Naive thymus-derived CD8-positive, alpha-beta T cell (primary cell): ENCODE data around the gene OTOG. TPM values are rescaled to one million over a fixed set of nuclear protein-coding genes. Genes with fewer than 3 reads are reported as not detected.
A peak's percentile ranks its signal among the peaks of the same experiment; 100 is the strongest.
"Not testable (repeated sequence)": the region's sequence is repeated elsewhere in the genome, so short reads cannot be mapped to it uniquely, and the experiment has no call there.

Source experiments
- ATAC-seq, 2 donors: fragments of 150-1000 bp; cut with Tn5 transposase in 1 of 2; sonication (Bioruptor Pico), chemical (Tn5 transposase) in 1 of 2; 1 replicate in 1 of 2; 2 replicates in 1 of 2; pipeline ENCODE4 v1.10.0; 2021; ENCODE audit warnings: mild to moderate bottlenecking in 2 of 2, moderate library complexity in 2 of 2
- POLR2A ChIA-PET: fragments of 350-600 bp; sonication (Branson Sonifier 250); formaldehyde crosslinking; loops from one replicate; lab custom pipeline; 2021; ENCODE audit warnings: antibody characterized with exemption; lab: Charles Lee
- DNase-seq, 10 donors: peaks; one replicate each; pipeline versions ENCODE4 v3.0.0 to v3.0.0-alpha.2; 2020 to 2022
- H3K27ac Mint-ChIP-seq, 10 donors: one replicate each; pipeline ENCODE4 v1.8.0; 2020 to 2022; ENCODE audit warnings: mild to moderate bottlenecking in 10 of 10, mixed read lengths in 10 of 10, moderate library complexity in 4 of 10, inconsistent platforms in 1 of 10
- H3K27me3 Mint-ChIP-seq, 5 donors: one replicate each; pipeline ENCODE4 v1.8.0; 2021 to 2022; ENCODE audit warnings: mixed read lengths in 5 of 5
- H3K36me3 Mint-ChIP-seq, 3 donors: one replicate each; pipeline ENCODE4 v1.8.0; 2020 to 2022; ENCODE audit warnings: mixed read lengths in 3 of 3, mild to moderate bottlenecking in 2 of 3, inconsistent platforms in 1 of 3
- H3K4me1 Mint-ChIP-seq, 4 donors: one replicate each; pipeline ENCODE4 v1.8.0; 2021 to 2022; ENCODE audit warnings: mixed read lengths in 4 of 4
- H3K4me3 Mint-ChIP-seq, 10 donors: one replicate each; pipeline ENCODE4 v1.8.0; 2020 to 2022; ENCODE audit warnings: mild to moderate bottlenecking in 10 of 10, mixed read lengths in 10 of 10, moderate library complexity in 6 of 10, inconsistent platforms in 1 of 10
- H3K9me3 Mint-ChIP-seq, 9 donors: one replicate each; pipeline ENCODE4 v1.8.0; 2020 to 2022; ENCODE audit warnings: mixed read lengths in 9 of 9, mild to moderate bottlenecking in 3 of 9, inconsistent platforms in 1 of 9, moderate library complexity in 1 of 9
- polyA plus RNA-seq, 3 donors: library from polyadenylated mRNA; unstranded; fragments of 300-500 nt; fragmentation: Illumina TruSeq; gene quantifications; one replicate each; pipeline ENCODE4 v1.2.3, GENCODE V29; 2021
- total RNA-seq, 8 experiments: library from RNA in 2 of 8; stranded (reverse) in 2 of 8; gene quantifications; one replicate each; pipeline ENCODE4 v1.2.3 and lab custom pipeline; 2021 to 2026

Gene OTOG
- total and polyA plus RNA-seq, 5 experiments from 2014 or later, result not detected

- Mint-ChIP-seq H3K4me3 (no peak overlapping the region), H3K9me3 (no peaks in the 10 kb centered on the region), H3K4me1 (no peaks in the 10 kb centered on the region), H3K27ac (no peak overlapping the region), H3K36me3 (no peaks in the 10 kb centered on the region), H3K27me3 (peaks cover 0 to 27% (median 11%) of the 10 kb centered on the region in 5 donors)
- no peak for ATAC-seq
- POLR2A ChIA-PET, result no interaction called here
- no peak for DNase-seq
These were observed 60.8 kb downstream of the OTOG start for GRCh38 chr11:17607591-17608570.

GRCh38 chr11:17608821-17609220, 61.8 kb downstream of the OTOG start:
- no peak for ATAC-seq
- DNase-seq, result no peak
- Mint-ChIP-seq H3K36me3 (no peaks in the 10 kb centered on the region), H3K27me3 (peaks cover 0 to 29% (median 13%) of the 10 kb centered on the region in 5 donors), H3K4me3 (no peak overlapping the region), H3K4me1 (no peaks in the 10 kb centered on the region), H3K9me3 (no peaks in the 10 kb centered on the region), H3K27ac (no peak overlapping the region)
- POLR2A ChIA-PET, result no interaction called here

GRCh38 chr11:17609291-17610084, 62.4 kb downstream of the OTOG start:
- Mint-ChIP-seq H3K27ac (no peak overlapping the region), H3K4me1 (no peaks in the 10 kb centered on the region), H3K27me3 (peaks cover 0 to 34% (median 15%) of the 10 kb centered on the region in 5 donors), H3K36me3 (no peaks in the 10 kb centered on the region), H3K4me3 (no peak overlapping the region), H3K9me3 (no peaks in the 10 kb centered on the region)
- POLR2A ChIA-PET, result no interaction called here
- no peak for DNase-seq
- ATAC-seq, result no peak

GRCh38 chr11:17610085-17610894, 63.2 kb downstream of the OTOG start:
- no peaks in the 10 kb centered on the region for H3K4me1 Mint-ChIP-seq
- H3K9me3 Mint-ChIP-seq, result no peaks in the 10 kb centered on the region
- no peak overlapping the region for H3K4me3 Mint-ChIP-seq
- DNase-seq (no peak), ATAC-seq (no peak)
- H3K27me3 Mint-ChIP-seq, result peaks cover 0 to 39% (median 15%) of the 10 kb centered on the region in 5 donors
- no peaks in the 10 kb centered on the region for H3K36me3 Mint-ChIP-seq
- H3K27ac Mint-ChIP-seq, result no peak overlapping the region
- POLR2A ChIA-PET, result no interaction called here

GRCh38 chr11:17611049-17611448, 64.0 kb downstream of the OTOG start:
- Mint-ChIP-seq H3K36me3 (no peaks in the 10 kb centered on the region), H3K4me1 (no peaks in the 10 kb centered on the region), H3K9me3 (no peaks in the 10 kb centered on the region), H3K27ac (no peak overlapping the region), H3K27me3 (peaks cover 0 to 39% (median 14%) of the 10 kb centered on the region in 5 donors), H3K4me3 (no peak overlapping the region)
- no peak for DNase-seq
- POLR2A ChIA-PET, result no interaction called here
- ATAC-seq, result no peak

GRCh38 chr11:17611503-17612220, 64.6 kb downstream of the OTOG start:
- H3K4me1 Mint-ChIP-seq, result no peaks in the 10 kb centered on the region
- POLR2A ChIA-PET, result no interaction called here
- no peaks in the 10 kb centered on the region for H3K36me3 Mint-ChIP-seq
- no peak overlapping the region for H3K27ac Mint-ChIP-seq
- no peaks in the 10 kb centered on the region for H3K9me3 Mint-ChIP-seq
- H3K4me3 Mint-ChIP-seq, result no peak overlapping the region
- ATAC-seq (no peak), DNase-seq (no peak)
- peaks cover 0 to 39% (median 14%) of the 10 kb centered on the region in 5 donors for H3K27me3 Mint-ChIP-seq

GRCh38 chr11:17612221-17613188, 65.4 kb downstream of the OTOG start:
- Mint-ChIP-seq H3K27me3 (peaks cover 0 to 39% (median 14%) of the 10 kb centered on the region in 5 donors), H3K36me3 (no peaks in the 10 kb centered on the region), H3K9me3 (no peaks in the 10 kb centered on the region), H3K27ac (no peak overlapping the region), H3K4me3 (no peak overlapping the region), H3K4me1 (no peaks in the 10 kb centered on the region)
- DNase-seq, result no peak
- no peak for ATAC-seq
- POLR2A ChIA-PET, result no interaction called here

- H3K27ac Mint-ChIP-seq, result no peak overlapping the region
- H3K36me3 Mint-ChIP-seq, result no peaks in the 10 kb centered on the region
- no peak overlapping the region for H3K4me3 Mint-ChIP-seq
- H3K27me3 Mint-ChIP-seq, result peaks cover 0 to 39% (median 17%) of the 10 kb centered on the region in 5 donors
- ATAC-seq (no peak), DNase-seq (no peak)
- H3K4me1 Mint-ChIP-seq, result no peaks in the 10 kb centered on the region
- POLR2A ChIA-PET, result no interaction called here
- no peaks in the 10 kb centered on the region for H3K9me3 Mint-ChIP-seq
These were observed 66.4 kb downstream of the OTOG start for GRCh38 chr11:17613428-17613962.

- no peak for DNase-seq
- peaks cover 0 to 39% (median 17%) of the 10 kb centered on the region in 5 donors for H3K27me3 Mint-ChIP-seq
- no peaks in the 10 kb centered on the region for H3K36me3 Mint-ChIP-seq
- ATAC-seq, result no peak
- H3K9me3 Mint-ChIP-seq, result peaks cover 0 to 1% (median 0%) of the 10 kb centered on the region in 9 donors
- H3K4me1 Mint-ChIP-seq, result no peaks in the 10 kb centered on the region
- POLR2A ChIA-PET, result no interaction called here
- H3K4me3 Mint-ChIP-seq, result no peak overlapping the region
- H3K27ac Mint-ChIP-seq, result no peak overlapping the region
These were observed 66.9 kb downstream of the OTOG start for GRCh38 chr11:17613983-17614382.

- not testable (repeated sequence) for H3K27ac Mint-ChIP-seq
These were observed 75.7 kb downstream of the OTOG start for GRCh38 chr11:17622711-17623110.

GRCh38 chr11:17629113-17629512, 82.1 kb downstream of the OTOG start:
- Mint-ChIP-seq H3K4me3 (no peak overlapping the region), H3K36me3 (no peaks in the 10 kb centered on the region), H3K27ac (no peak overlapping the region), H3K9me3 (peaks cover 0 to 2% (median 0%) of the 10 kb centered on the region in 9 donors), H3K4me1 (no peaks in the 10 kb centered on the region), H3K27me3 (peaks cover 10 to 60% (median 38%) of the 10 kb centered on the region in 5 donors)
- ATAC-seq (no peak), DNase-seq (no peak)
- POLR2A ChIA-PET, result no interaction called here

More at GRCh38 chr11:17622711-17623110, 75.7 kb downstream of the OTOG start:
- H3K4me1 Mint-ChIP-seq, POLR2A ChIA-PET, DNase-seq, ATAC-seq: not testable (repeated sequence)
- peaks cover 0 to 24% (median 3%) of the 10 kb centered on the region in 3 donors for H3K36me3 Mint-ChIP-seq
- H3K27me3 Mint-ChIP-seq, result peaks cover 10 to 49% (median 32%) of the 10 kb centered on the region in 5 donors
- peaks cover 17 to 34% (median 26%) of the 10 kb centered on the region in 9 donors for H3K9me3 Mint-ChIP-seq
- H3K4me3 Mint-ChIP-seq, result peak overlapping the region in 1 of 10 donors; percentile 4
